HK-2 (cell line): ENCODE results near the gene FANCG.

Experiments
- DNase-seq: peaks from one replicate; pipeline ENCODE4 v3.0.0-alpha.2; 2018; ENCODE audit not compliant: unreplicated experiment

FANCG gene

DNA sequence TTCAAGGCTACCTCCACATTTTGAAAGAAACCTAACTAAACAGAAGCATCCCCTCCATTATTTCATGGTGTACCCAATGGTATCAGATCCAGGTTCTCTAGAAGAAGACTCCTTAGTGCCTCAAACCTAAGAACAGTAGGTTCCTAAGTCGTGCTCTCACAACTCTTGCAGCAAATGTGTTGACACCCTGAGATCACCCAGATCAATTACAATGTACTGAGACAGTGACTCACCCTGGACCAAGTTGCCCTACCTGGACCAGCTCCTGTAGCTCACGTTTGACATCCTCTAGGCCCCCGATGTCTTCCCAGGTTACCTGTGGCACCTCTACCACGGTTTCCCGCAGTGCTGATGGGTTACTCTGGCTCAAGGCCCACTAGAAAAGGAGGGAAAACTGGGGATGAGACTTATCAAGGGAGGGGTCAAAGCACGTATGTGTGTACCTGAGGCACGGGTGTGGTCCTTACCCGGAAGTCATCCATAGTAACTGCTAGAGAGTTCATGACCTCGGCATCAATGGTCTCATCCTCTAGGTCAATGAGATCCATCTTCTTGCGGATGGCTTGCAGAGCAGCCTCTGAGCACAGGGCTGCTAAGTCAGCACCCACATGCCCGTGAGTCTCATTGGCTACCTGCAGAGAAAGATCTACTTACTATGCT is 19.1 kb downstream of the FANCG start:
- DNase-seq, result no peak

DNA sequence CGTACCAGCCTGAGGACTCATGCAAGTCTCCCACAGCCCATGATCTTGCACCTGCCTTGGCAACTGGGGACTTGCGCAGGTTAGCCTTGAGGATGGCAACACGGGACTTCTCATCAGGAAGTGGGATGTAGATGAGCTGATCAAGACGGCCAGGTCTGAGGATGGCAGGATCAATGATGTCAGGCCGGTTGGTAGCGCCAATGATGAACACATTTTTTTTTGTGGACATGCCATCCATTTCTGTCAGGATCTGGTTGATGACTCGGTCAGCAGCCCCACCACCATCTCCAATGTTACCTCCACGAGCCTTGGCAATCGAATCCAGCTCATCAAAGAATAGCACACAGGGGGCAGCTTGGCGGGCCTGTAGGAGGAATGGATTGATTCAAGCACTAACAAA is 20.3 kb downstream of the FANCG start:
- no peak for DNase-seq

DNA sequence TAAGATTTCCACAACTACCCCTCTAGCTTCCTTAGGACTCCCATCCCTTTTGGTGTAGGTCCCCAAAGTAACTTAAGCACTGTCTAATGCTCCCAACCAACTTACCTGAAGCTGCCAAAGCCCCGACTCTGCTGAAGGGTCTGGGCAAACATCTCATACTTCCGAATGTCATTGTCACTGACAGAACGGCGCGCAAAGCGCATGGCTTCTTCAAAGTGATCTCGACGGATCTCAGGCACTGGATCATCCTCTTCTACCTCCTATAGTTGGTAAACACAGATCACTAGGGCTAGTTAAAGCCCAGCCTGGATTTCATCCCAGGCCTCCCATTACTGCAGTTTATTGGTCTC is 22.5 kb downstream of the FANCG start:
- no peak for DNase-seq

DNA sequence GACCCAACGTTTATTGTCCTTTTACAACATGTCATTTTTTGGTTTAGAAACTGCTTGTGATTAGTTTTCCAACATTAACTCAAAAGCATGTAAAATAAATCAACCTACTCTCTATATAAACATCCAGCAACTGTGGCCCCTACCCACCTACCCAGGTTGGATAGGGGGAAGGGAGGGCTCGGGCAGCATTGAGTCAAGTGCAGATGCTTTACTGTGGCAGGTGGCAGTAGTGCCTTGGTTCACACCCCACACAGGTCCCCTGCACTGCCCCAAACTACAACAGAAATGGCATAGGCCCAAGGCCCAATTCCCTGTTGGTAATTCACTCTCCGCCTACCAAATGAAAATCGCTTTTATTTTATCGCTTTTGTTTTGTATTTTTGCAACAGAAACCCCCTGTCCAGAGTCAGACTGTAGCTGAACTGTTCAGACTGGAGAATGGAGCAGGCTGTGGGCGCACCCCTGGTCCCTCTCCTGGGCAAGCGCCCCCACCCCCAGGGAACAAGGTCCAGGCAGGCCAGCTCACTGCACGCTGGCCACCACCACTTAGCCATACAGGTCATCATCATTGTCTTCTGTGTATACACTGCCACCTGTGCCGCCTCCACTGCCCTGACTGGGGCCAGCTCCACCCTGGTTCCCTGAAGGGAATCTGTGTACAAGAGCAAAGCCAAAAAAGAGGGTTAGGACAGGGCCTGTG is 23.0 kb downstream of the FANCG start:
- DNase-seq, result no peak

GRCh38 chr9:35054871-35055644 is 24.7 kb downstream of the FANCG start:
- DNase-seq, result no peak

DNA sequence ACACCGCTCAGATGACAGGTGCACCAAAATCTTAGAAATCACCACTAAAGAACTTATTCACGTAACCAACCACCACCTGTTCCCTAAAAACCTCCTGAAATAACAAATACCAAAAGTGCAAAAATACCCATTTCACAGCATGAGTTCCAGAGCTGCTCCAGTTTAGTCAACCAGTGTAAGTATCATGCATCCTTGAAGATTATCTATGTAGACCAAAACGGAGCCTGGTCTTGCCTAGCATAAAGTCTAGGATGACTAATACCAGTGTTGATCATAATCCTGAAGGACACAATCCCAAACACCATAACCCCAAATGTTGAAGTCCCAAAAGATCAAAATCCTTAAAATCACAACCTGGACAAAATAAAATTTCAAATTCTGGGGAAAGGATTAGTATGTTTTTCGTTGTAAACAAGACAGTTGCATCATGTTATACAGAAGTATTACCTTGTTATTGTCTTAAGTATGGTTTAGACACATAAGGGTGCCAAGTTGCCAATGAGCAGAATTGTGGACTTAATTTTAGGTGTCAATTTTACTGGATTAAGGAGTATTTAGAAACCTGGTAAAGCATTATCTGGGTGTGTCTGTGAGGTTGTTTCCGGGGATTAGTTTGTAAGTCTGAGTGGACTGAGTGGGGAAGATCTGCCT is 25.4 kb downstream of the FANCG start:
- DNase-seq, result no peak

DNA sequence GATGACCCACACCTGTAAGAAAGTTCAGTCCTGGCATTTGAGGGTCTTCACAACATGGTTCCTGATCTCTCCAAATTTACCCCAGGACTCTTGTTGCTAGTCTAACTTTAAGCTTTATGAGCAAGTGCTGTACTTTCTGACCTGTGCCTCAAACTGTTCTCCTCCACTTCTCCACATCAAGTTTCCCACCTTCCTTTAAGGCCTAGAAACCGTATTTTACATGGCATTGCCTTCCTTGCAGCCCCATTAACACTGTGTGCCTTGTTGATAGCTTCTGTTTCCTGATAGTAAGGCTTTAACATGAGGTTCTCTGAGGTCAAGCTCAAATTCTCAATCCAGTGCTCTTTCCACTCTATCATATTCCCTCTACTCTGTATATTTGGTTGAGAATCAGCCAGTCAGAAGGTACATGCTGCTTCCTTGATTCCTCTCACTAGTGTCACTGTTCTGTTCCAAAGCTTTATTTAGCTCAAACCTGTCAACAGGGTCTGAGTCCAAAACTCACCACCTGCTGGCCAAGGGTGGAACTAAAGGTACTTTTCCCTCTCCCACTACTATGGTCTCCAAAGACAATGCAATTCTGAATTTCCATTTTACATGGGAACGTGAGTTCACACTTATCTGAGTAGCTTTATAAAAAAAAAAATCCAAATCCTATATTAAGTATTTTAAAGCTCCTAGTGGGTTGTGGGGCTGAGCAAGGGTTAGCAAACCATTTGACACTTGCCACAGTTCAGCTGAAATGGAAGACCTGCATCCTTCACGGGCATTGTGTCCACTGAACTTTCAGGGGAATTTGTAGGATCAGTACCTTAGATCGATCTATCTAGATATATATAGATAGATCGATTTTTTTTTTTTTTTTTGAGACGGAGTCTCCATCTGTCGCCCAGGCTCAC is 28.4 kb downstream of the FANCG start:
- DNase-seq, result peak; percentile 26

DNA sequence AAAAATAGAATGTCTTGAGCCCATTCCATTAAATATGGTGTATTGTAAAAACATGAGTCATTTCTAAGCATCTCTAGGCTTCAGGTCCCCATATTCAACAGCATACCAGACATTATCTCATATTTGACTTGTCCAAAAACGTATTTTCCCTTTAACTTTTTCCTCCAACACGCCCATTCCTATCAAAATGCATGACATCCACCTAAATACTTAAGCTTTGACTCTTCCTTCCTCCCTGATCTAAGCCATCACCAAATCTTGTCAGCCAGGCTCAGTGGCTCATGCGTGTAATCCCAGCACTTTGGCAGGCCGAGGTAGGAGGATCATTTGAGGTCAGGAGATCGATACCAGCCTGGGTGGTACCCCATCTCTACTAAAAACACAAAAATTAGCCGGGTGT is 31.2 kb downstream of the FANCG start:
- DNase-seq, result no peak

- no peak for DNase-seq
Measured at GRCh38 chr9:35044071-35044470, 35.7 kb downstream of the FANCG start.

- no peak for DNase-seq
Measured at GRCh38 chr9:35042891-35043545, 36.7 kb downstream of the FANCG start.

DNA sequence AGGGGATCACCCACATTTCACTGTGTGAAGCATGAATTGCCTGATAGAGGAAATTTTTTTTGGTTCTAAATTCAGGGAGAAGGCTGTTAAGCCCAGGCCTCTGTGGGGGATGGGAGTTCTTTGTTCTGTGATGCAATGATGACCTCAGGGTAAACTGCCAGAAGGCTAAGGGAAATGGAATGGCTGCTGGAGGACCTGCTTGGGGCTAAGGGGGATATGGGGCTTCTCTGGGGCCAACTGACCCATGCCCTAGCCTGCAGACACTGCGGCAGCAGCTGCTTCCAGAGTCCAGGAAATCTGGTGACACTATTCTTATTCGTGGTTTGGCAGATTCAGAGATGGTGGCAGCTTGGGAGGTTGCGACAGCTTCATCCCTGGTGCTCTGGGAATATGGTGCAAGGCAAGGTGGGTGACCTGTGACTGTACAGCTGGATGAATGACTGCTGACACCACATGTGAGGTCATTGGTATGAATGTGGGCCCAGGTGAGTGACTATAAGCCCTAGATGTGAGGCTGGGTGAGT is 37.6 kb downstream of the FANCG start:
- no peak for DNase-seq

DNA sequence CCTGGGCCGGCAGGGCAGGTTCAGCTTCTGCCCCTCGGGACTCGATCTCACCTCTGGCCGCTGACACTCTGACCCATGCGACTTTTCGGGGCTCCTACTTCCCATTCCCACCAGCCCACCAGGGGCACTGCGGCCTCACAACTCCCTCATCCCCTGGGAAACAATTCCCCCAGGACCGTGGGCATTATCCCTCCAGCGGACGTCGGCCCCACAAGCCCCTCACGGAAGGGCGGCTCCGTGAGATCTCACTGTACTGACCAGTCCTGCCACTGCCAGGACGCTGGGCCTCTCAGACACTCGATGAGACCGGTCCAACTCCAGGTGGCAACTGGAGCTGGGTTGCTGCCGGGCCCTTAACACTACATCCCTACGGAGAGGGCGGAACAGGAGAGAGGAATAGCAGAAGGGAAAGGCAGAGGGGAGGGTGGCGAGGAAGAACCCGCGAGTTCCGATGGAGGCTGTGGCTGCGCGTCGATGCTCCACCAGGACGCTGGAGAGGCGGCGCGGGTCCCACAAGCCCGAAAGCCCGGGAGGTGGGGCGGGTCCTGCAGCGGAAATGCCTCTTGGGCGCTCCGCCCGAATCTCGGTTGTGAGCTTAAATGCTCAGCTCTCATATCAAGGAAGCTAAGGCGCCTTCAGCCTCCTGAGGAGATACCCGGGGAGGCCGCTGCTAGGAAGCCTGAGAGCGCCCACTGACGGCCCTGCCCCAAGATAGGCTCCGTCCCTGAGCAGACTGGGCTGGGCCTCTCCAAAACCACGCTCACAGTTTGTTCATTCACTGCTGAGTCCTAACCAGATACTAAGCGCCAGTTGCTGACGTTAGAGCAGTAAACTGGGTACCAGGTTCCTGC is 43.7 kb downstream of the FANCG start:
- DNase-seq, result no peak

- DNase-seq, result no peak
Measured at GRCh38 chr9:35033101-35033500, 46.6 kb downstream of the FANCG start.

GRCh38 chr9:35029852-35030251 is 49.9 kb downstream of the FANCG start:
- DNase-seq, result no peak

DNA sequence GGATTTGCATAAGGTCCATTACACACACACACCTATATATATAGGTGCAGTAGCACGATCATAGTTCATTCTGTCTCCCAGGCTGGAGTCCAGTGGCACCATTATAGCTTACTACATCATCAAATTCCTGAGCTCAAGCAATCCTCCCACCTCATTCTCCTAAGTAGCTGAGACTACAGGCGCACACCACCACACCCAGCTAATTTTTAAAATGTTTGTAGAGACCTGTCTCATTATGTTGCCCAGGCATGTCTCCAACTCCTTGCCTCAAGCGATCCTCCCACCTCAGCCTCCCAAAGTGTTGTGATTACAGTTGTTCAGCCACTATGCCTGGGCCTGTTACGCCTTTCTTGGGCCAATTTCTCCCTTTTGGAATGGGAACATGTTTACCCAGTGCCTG is 50.5 kb downstream of the FANCG start:
- no peak for DNase-seq

- DNase-seq, result no peak
Measured at GRCh38 chr9:35028341-35028740, 51.4 kb downstream of the FANCG start.

GRCh38 chr9:35027860-35028259 is 51.9 kb downstream of the FANCG start:
- no peak for DNase-seq

- DNase-seq, result no peak
Measured at GRCh38 chr9:35027374-35027773, 52.4 kb downstream of the FANCG start.

DNA sequence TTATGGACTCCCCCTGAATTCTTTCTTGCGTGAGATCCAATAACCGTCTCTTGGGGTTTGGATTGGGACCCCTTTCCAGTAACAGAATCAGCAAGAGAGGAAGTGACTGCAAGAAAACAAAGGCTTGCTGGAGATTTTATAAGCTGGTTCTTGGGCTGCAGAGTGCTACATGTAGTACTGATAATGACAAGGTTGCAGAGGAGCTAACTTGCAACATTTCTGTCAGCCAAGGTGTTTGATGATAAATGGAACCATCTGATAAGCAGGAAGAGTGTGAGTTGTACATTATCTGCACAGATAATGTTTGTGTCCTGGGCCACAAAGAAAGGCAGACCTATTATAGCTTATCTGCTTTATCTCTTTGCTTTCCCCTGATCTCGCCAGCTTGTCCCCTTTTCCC is 53.1 kb downstream of the FANCG start:
- no peak for DNase-seq
